SK-N-SH (cell line): ENCODE data around the gene LRRC75A. TPM values are rescaled to one million over a fixed set of nuclear protein-coding genes. Genes with fewer than 3 reads are reported as not detected.
A peak's percentile ranks its signal among the peaks of the same experiment; 100 is the strongest.

Experiments used
- CTCF ChIA-PET: fragments of 300-600, 350-600 bp; formaldehyde crosslinking; extraction: SDS; loops from one replicate; lab custom pipeline; 2021; lab: Yijun Ruan, JAX
- POLR2A ChIA-PET: fragments of 350-600 bp; sonication (Branson Sonifier 250); formaldehyde crosslinking; extraction: SDS; loops from one replicate; lab custom pipeline; 2020; ENCODE audit warnings: antibody characterized with exemption, inconsistent platforms; lab: Yijun Ruan, JAX
- DNase-seq: peaks from one replicate; pipeline ENCODE4 v3.0.0; 2012
- H2AFZ ChIP-seq: fragments of 200-600 bp; sonication (generic); 2 replicates; pipeline ENCODE4 v1.8.1; 2016; ENCODE audit warnings: antibody characterized with exemption, mild to moderate bottlenecking, low read depth
- H3F3A ChIP-seq: fragments of 200-600 bp; sonication (generic); replicated peaks from 2 replicates; pipeline ENCODE3; 2016; ENCODE audit warnings: antibody characterized with exemption, mild to moderate bottlenecking; ENCODE audit not compliant: insufficient read depth
- H3K27ac ChIP-seq, 2 experiments: fragments of 200-500 bp in 1 of 2; fragments of 200-600 bp in 1 of 2; sonication (Bioruptor generic) in 1 of 2; sonication (generic), shearing (Covaris generic) in 1 of 2; 2 replicates each; pipeline versions ENCODE4 v1.5.1 to v1.6.1; 2014 to 2016; ENCODE audit warnings: low read depth in 2 of 2, inconsistent platforms in 1 of 2, low read length in 1 of 2, mild to moderate bottlenecking in 1 of 2, mixed read lengths in 1 of 2
- H3K27me3 ChIP-seq: fragments of 200-600 bp; sonication (generic), shearing (Covaris generic); 2 replicates; pipeline ENCODE4 v1.6.1; 2016; ENCODE audit warnings: mixed run types; ENCODE audit not compliant: insufficient read depth
- H3K36me3 ChIP-seq, 2 experiments: fragments of 200-500 bp in 1 of 2; fragments of 200-600 bp in 1 of 2; sonication (Bioruptor generic) in 1 of 2; sonication (generic) in 1 of 2; replicated peaks in 1 of 2; 2 replicates each; pipeline versions ENCODE3 to v1.5.1; 2014 to 2016; ENCODE audit warnings: low read length in 1 of 2, mild to moderate bottlenecking in 1 of 2; ENCODE audit not compliant: insufficient read depth in 2 of 2, control insufficient read depth in 1 of 2
- H3K4me1 ChIP-seq, 2 experiments: fragments of 200-500 bp in 1 of 2; fragments of 200-600 bp in 1 of 2; sonication (Bioruptor generic) in 1 of 2; sonication (generic), shearing (Covaris generic) in 1 of 2; 2 replicates each; pipeline versions ENCODE4 v1.5.1 to v1.6.1; 2014 to 2016; ENCODE audit warnings: low read depth in 1 of 2, low read length in 1 of 2, mixed run types in 1 of 2; ENCODE audit not compliant: insufficient read depth in 2 of 2, control insufficient read depth in 1 of 2
- H3K4me2 ChIP-seq: fragments of 200-600 bp; sonication (generic), shearing (Covaris generic); 2 replicates; pipeline ENCODE4 v1.6.1; 2017; ENCODE audit warnings: mixed run types
- H3K4me3 ChIP-seq, 2 experiments: fragments of 200-500 bp in 1 of 2; fragments of 200-600 bp in 1 of 2; sonication (Bioruptor generic) in 1 of 2; sonication (generic), shearing (Covaris generic) in 1 of 2; 2 replicates each; pipeline versions ENCODE4 v1.5.1 to v1.8.1; 2014 to 2016; ENCODE audit warnings: low read depth in 2 of 2, inconsistent platforms in 1 of 2, low read length in 1 of 2, mild to moderate bottlenecking in 1 of 2, mixed read lengths in 1 of 2, moderate library complexity in 1 of 2
- H3K79me2 ChIP-seq: fragments of 200-600 bp; sonication (generic); 2 replicates; pipeline ENCODE4 v1.8.1; 2017; ENCODE audit warnings: mild to moderate bottlenecking; ENCODE audit not compliant: insufficient read depth
- H3K9ac ChIP-seq: fragments of 200-600 bp; sonication (generic); 2 replicates; pipeline ENCODE4 v1.6.1; 2017; ENCODE audit warnings: mixed run types
- H3K9me2 ChIP-seq: fragments of 200-600 bp; sonication (generic); 2 replicates; pipeline ENCODE4 v1.6.1; 2017; ENCODE audit warnings: mixed run types
- H3K9me3 ChIP-seq: fragments of 200-600 bp; sonication (generic); 2 replicates; pipeline ENCODE4 v1.6.1; 2017; ENCODE audit warnings: mixed run types, mild to moderate bottlenecking, moderate library complexity
- H4K20me1 ChIP-seq: fragments of 200-600 bp; sonication (generic); 2 replicates; pipeline ENCODE4 v1.6.1; 2017; ENCODE audit warnings: mild to moderate bottlenecking, mixed run types; ENCODE audit not compliant: insufficient read depth
- CTCF ChIP-seq: fragments of 200-600 bp; sonication (generic); IDR thresholded peaks from 2 replicates; pipeline ENCODE4 v1.6.1; 2017; ENCODE audit warnings: antibody characterized with exemption, mild to moderate bottlenecking, moderate library complexity
- ELF1 ChIP-seq: IDR thresholded peaks from 2 replicates; pipeline ENCODE4 v1.4.0; 2012
- EP300 ChIP-seq, 2 experiments: IDR thresholded peaks; 2 replicates each; pipeline versions ENCODE4 v1.4.0 to v1.6.1; 2012; ENCODE audit warnings: borderline replicate concordance in 1 of 2, low read depth in 1 of 2, low read length in 1 of 2
- EZH2phosphoT487 ChIP-seq: fragments of 200-600 bp; sonication (generic); IDR thresholded peaks from 2 replicates; pipeline ENCODE4 v1.6.1; 2017; ENCODE audit warnings: low read depth, mixed run types, mild to moderate bottlenecking, antibody characterized with exemption, moderate library complexity, borderline replicate concordance
- FOSL2 ChIP-seq: IDR thresholded peaks from 2 replicates; pipeline ENCODE4 v1.4.0; 2012; ENCODE audit warnings: low read depth, mild to moderate bottlenecking, moderate library complexity, borderline replicate concordance
- FOXJ3 ChIP-seq: sonication (generic); formaldehyde crosslinking; IDR thresholded peaks from 2 replicates; pipeline ENCODE4 v1.5.1; 2020; ENCODE audit warnings: mild to moderate bottlenecking, missing genetic modification reagents
- FOXM1 ChIP-seq: IDR thresholded peaks from 2 replicates; pipeline ENCODE4 v1.4.0; 2012; ENCODE audit warnings: low read depth, mild to moderate bottlenecking
- GABPA ChIP-seq: IDR thresholded peaks from 2 replicates; pipeline ENCODE4 v1.4.0; 2012; ENCODE audit warnings: low read depth, mild to moderate bottlenecking
- GATA2 ChIP-seq: sonication (generic); formaldehyde crosslinking; IDR thresholded peaks from 2 replicates; pipeline ENCODE4 v1.5.0; 2020; ENCODE audit warnings: mild to moderate bottlenecking, missing genetic modification reagents
- JUND ChIP-seq: IDR thresholded peaks from 2 replicates; pipeline ENCODE4 v1.4.0; 2012
- MEF2A ChIP-seq: IDR thresholded peaks from 2 replicates; pipeline ENCODE4 v1.4.0; 2012; ENCODE audit warnings: low read depth, borderline replicate concordance
- POLR2AphosphoS5 ChIP-seq: IDR thresholded peaks from 2 replicates; pipeline ENCODE4 v1.6.1; 2012; ENCODE audit warnings: low read depth, low read length
- RAD21 ChIP-seq: IDR thresholded peaks from 2 replicates; pipeline ENCODE4 v1.6.1; 2012; ENCODE audit warnings: mild to moderate bottlenecking, low read length
- RCOR1 ChIP-seq: fragments of 150-350 bp; IDR thresholded peaks from 2 replicates; pipeline ENCODE4 v1.6.1; 2017; ENCODE audit warnings: antibody characterized with exemption, low read length
- RFX5 ChIP-seq: IDR thresholded peaks from 2 replicates; pipeline ENCODE4 v1.6.1; 2012; ENCODE audit warnings: mild to moderate bottlenecking, improper control_type of control experiment, low read length
- RXRA ChIP-seq: IDR thresholded peaks from 2 replicates; pipeline ENCODE4 v1.4.0; 2012; ENCODE audit warnings: low read depth, mild to moderate bottlenecking, borderline replicate concordance
- SIN3A ChIP-seq: IDR thresholded peaks from 2 replicates; pipeline ENCODE4 v1.6.1; 2012; ENCODE audit warnings: low read depth, mild to moderate bottlenecking, low read length, moderate library complexity, borderline replicate concordance
- TCF12 ChIP-seq: IDR thresholded peaks from 2 replicates; pipeline ENCODE4 v1.4.0; 2012
- TEAD4 ChIP-seq: IDR thresholded peaks from 2 replicates; pipeline ENCODE4 v1.4.0; 2012; ENCODE audit warnings: mild to moderate bottlenecking, borderline replicate concordance; ENCODE audit not compliant: insufficient read depth
- USF1 ChIP-seq: IDR thresholded peaks from 2 replicates; pipeline ENCODE4 v1.4.0; 2012; ENCODE audit warnings: low read depth, borderline replicate concordance
- YY1 ChIP-seq: IDR thresholded peaks from 2 replicates; pipeline ENCODE4 v1.4.0; 2012; ENCODE audit warnings: low read depth, mild to moderate bottlenecking
- WGBS: methylation state at CpG from one replicate; pipeline ENCODE4 v1.1.6; 2017; ENCODE audit warnings: low lambda C conversion rate; 5-methylcytosine and 5-hydroxymethylcytosine counted together
- polyA plus RNA-seq, 3 experiments: library from polyadenylated mRNA; depleted of rRNA; stranded (reverse); fragments of >200 nt; gene quantifications; 2 replicates each; pipeline ENCODE4 v1.2.3, GENCODE V29; 2012

The LRRC75A gene
- polyA plus RNA-seq, 1 of the 3 experiments (the other 2 are of a cell fraction), result 1.2 TPM

GRCh38 chr17:16484445-16485175 lies 7.4 kb downstream of the LRRC75A start:
- Histone ChIP-seq H3K4me1 (peaks cover 15 to 53% of the 10 kb centered on the region in 2 experiments; a peak in 2 of 4 replicates), H3K9ac (no peak overlapping the region), H3K79me2 (no peaks in the 10 kb centered on the region), H4K20me1 (no peaks in the 10 kb centered on the region), H2AFZ (no peak overlapping the region), H3K9me2 (no peaks in the 10 kb centered on the region), H3K9me3 (no peaks in the 10 kb centered on the region), H3K27ac (peak overlapping the region in 1 of 2 experiments; percentile 58; a peak in 2 of 4 replicates), H3K4me2 (no peak overlapping the region), H3K27me3 (no peaks in the 10 kb centered on the region), H3K36me3 (no peaks in the 10 kb centered on the region), H3F3A (no peaks in the 10 kb centered on the region), H3K4me3 (no peak overlapping the region)
- 85% methylated on average over 19 of the region's 19 CpGs for WGBS
- ChIA-PET POLR2A (interaction anchor here (0.6 kb wide), 1 partner anchor 13 kb away, joined by 3 read pairs; no protein-coding TSS in a partner anchor), CTCF (interaction anchor here (0.9 to 1.6 kb wide), 3 partner anchors 21 to 37 kb away, joined by 3 to 4 read pairs (median 4); no protein-coding TSS in a partner anchor)
- TF ChIP-seq FOXJ3 (CRISPR knock-in tag), result no peak
- no peak for TF ChIP-seq USF1
- TF ChIP-seq ELF1, result no peak
- TF ChIP-seq RCOR1, result no peak
- no peak for TF ChIP-seq JUND
- no peak for TF ChIP-seq MEF2A
- TF ChIP-seq GABPA, result no peak
- TF ChIP-seq TCF12, result no peak
- DNase-seq, result no peak

- Histone ChIP-seq H3K79me2 (no peaks in the 10 kb centered on the region), H3K9ac (no peak overlapping the region), H3K27ac (no peak overlapping the region), H3K9me3 (no peaks in the 10 kb centered on the region), H2AFZ (no peak overlapping the region), H3K4me3 (no peak overlapping the region), H3F3A (no peaks in the 10 kb centered on the region), H3K9me2 (no peaks in the 10 kb centered on the region), H3K36me3 (no peaks in the 10 kb centered on the region), H4K20me1 (no peaks in the 10 kb centered on the region), H3K4me2 (no peak overlapping the region), H3K27me3 (no peaks in the 10 kb centered on the region), H3K4me1 (peaks cover 15 to 49% of the 10 kb centered on the region in 2 experiments; a peak in 2 of 4 replicates)
- DNase-seq, result no peak
- POLR2A ChIA-PET, result no interaction called here
- TF ChIP-seq USF1 (no peak), GATA2 (CRISPR knock-in tag) (no peak), RAD21 (no peak), RFX5 (no peak), FOSL2 (no peak), SIN3A (no peak), EP300 (IDR thresholded peaks at IDR 0.05; ENCODE audit: borderline replicate concordance in 1 of 2, low read depth in 1 of 2, low read length in 1 of 2) (no peak), TCF12 (no peak), MEF2A (no peak), RXRA (no peak), RCOR1 (no peak), EZH2phosphoT487 (no peak), YY1 (no peak), POLR2AphosphoS5 (no peak), TEAD4 (no peak), CTCF (no peak), GABPA (no peak), FOXJ3 (CRISPR knock-in tag) (no peak), ELF1 (no peak), FOXM1 (no peak)
- CTCF ChIA-PET, result interaction anchor here (1.0 to 1.6 kb wide), 4 partner anchors 12 to 30 kb away, joined by 3 to 4 read pairs (median 3); no protein-coding TSS in a partner anchor
- WGBS, result 88% methylated on average over 6 of the region's 8 CpGs
These were observed 8.9 kb downstream of the LRRC75A start for GRCh38 chr17:16483021-16483645.
